HL-60/S4 (cell line): ENCODE data around the gene MEX3C.

ENCODE experiments used
- in situ Hi-C: fragments of 300-500 bp; cut with MboI; formaldehyde crosslinking; loops from 2 replicates; pipeline ENCODE4 v1.14.3; 2022; ENCODE audit warnings: low sequenced_read_pairs

The MEX3C gene

DNA sequence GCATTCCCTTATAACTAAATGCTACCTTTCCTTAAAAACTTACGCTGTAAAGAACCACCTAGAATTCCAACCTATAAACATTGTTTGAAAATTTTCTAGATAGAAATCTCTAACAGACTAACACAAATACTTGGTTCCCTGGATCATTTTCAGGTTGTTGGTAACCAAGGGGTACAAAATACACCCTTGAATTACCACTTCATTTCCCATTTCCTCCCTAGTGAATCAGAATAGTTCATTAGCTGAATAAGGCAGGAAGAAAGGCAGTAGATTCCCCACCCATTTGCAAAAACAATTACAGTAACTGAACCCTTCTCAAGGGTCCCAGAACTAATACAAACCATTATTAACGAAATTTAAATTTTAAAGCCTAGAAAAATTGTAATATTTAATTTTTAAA lies 5.5 kb downstream of the MEX3C start:
- in situ Hi-C loops, result no loop called here

DNA sequence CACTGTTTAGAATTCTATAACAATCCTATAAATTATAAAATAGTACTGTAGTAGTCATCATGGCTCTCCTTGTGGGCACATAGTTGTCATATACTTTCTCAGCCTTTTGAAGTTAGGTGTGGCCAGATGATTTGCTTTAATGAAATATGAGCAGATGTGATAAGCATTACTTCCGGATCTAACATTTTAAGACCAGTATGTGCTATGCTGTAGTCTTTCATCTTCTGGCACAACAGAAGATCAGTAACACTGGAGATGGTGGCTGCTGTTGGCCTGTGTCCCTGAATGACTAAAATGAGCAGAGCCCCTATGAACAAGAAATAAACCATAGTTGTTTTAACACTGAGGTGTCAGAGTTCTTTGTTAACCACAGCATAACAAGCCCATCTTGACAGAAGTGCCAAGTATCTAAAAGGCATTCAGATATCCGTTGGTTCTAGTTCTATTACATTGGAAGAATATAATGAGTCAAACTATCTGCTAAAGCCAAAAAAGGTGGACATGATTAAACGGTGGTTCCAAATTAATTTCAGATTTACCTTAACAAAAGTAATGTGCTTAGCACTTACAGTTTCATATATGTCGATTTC lies 6.3 kb downstream of the MEX3C start:
- in situ Hi-C loops, result no loop called here

DNA sequence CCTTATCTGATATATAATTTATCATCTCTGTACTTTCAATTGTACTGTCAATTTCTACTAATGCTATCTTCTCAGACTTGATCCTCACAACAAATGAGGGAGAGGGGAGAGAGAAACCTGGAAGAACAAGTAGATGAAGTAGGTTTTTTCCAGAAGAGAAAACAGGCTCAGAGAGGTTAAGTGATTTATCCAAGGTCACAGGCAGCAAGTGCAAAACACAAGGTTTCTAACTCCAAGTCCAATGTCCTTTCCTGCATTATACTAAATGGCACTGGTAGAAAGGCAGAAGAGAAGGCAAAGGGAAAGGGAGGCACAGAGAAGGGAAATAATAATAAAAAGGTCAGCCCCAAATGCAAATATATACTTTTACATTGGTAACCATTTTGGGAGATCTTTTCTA lies 7.5 kb downstream of the MEX3C start:
- in situ Hi-C loops, result no loop called here

DNA sequence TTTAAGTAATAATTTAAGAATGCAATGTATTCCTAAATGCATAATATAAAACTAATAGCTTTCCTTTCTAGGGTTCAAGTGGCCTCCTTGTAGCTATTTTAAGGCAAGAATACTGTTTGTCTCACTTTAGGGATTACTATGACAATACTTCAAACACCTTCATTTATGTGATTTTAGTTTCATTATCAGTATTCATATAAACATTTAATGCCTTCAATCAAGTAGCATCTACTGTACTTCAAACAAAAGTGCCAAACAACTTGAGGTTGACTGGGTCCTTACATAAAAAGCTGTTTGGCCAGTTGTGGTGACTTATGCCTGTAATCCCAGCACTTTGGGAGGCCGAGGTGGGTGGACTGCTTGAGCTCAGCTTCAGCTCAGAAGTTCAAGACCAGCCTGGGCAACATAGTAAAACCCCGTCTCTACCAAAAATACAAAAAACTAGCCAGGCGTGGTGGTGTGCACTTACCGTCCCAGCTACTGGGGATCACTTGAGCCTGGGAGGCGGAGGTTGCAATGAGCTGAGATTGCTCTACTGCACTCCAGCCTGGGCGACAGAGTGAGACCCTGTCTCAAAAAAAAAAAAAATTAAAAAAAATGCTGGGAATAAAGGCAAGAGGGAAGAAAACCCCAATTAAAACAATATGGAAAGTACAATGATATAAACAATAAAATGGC lies 9.3 kb downstream of the MEX3C start:
- in situ Hi-C loops, result no loop called here

DNA sequence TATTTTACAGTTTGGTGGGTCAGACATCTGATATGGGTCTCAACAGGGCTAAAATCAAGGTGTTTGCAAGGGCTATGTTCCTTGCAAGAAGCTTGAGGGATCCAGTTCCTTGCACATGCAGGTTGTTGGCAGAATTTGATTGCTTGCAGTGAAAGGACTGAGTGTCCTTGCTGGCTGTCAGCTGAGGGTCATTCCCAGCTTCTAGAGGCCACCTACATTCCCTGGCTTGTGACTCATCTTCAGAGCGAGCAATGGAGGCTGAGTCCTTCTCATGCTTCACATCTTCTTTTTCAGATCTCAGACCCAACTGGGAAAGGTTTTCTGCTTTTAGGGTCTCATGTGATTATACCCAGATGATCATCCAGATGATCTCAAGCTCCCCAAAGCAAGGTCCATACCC lies 12.4 kb downstream of the MEX3C start:
- in situ Hi-C loops, result no loop called here

DNA sequence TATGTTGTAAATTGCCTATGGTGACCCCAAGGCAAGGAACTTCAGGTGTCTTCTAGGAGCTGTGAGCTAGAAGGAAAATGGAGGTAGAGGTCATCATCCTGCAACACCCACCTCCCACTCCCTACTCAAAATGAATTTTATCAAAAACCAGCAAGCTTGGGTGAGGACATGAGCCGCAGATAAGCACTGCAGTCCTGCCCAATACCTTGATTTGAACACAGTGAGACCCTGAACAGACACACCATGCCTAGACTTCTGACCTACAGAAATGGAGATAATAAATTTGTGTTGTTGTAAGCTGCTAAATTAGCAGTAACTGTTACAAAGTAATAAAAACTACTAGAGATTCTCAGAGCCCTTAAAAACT lies 13.4 kb downstream of the MEX3C start:
- in situ Hi-C loops, result no loop called here

DNA sequence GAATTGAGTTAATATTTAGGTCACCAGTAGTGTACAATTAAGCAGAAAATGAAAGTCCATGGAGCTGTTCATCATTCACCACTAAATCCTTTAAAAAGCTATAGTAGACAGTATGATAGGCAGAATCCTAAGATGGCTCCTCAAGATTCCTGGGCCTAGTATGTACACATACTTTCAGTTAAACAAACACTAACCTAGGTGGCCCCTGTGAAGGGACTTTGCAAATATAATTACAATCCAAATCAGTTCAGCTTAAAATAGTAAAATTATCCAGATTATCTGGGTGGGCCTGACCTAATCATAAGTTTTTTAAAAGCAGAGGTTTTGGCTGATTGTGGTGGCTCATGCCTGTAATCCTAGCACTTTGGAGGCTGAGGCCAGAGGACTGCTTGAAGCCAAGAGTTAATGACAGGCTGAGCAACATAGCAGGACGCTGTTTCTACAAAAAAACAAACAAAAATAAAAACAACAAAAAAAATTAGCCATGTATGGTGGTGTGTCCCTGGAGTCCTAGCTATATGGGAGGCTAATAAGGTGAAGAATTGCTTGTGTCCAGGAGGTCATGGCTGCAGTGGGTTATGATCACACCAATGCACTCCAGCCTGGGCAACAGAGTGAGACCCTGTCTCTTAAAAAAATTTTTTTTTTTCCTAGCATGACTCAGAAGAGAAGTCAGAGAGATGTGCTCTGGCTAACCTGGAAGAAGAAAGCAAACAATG lies 13.9 kb downstream of the MEX3C start:
- in situ Hi-C loops, result no loop called here

DNA sequence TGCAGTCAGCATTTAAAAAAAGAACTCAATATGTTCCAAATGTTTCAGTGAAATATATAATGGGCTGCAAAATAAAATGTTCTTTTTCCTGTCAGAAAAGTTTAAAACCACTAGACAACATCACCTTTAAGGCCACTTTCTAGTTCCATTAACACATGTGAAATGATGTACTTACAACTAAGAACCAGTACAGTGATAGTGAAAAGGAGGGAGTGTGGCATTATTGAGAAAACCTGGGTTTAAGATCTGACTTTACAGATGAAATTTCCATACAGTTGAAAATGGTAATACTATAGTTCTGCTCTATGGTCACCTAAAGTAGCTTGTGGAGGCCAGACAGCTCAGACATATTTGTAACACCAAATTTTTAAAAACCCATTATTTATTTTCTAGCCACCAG lies 14.7 kb downstream of the MEX3C start:
- in situ Hi-C loops, result no loop called here

DNA sequence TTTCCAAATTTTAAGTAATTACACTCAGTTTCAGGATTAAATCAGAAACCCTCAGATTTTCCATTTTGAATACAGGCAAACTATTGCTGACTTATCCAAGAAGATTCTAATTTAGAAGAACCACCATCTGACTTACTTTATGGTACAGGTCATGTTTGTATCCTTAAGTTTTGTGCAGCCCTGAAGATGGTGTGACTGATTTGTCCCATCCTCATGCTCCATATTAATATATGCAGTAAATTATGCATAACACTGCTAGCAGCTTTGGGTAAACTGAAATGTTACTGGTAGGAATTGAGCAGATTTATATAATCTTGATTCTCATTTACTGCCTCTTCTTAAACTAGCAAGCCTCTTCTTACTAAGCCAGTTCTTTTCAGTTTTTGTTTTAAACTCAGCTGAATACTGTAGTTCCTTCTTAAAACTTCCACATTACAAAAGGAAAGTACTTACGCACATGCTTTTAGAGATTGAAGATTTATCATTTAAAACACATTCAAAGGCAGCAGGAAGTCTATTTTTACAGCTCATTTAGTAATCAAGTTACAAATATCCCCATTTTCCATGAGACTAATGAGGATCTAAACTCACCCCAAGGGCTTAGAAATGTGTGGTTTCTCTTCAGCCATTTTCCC lies 25.7 kb downstream of the MEX3C start:
- in situ Hi-C loops, result no loop called here

DNA sequence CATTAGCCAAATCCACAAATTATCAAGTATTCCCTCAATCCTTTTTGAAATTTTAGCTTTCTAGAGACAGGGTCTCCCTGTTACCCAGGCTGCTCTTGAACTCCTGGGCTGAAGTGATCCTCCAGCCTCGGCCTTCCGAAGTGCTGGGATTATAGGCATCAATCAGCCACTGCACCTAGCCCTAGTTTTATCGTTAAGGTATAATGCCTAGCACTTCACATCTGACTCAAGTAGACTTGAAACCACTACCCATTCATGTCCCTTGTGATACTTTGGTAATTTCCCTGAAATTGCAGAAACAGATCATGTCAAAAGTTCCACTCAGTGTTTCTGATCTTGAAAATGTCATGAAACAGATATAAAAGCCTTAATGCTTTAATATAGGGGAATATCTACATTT lies 26.3 kb downstream of the MEX3C start:
- in situ Hi-C loops, result no loop called here

DNA sequence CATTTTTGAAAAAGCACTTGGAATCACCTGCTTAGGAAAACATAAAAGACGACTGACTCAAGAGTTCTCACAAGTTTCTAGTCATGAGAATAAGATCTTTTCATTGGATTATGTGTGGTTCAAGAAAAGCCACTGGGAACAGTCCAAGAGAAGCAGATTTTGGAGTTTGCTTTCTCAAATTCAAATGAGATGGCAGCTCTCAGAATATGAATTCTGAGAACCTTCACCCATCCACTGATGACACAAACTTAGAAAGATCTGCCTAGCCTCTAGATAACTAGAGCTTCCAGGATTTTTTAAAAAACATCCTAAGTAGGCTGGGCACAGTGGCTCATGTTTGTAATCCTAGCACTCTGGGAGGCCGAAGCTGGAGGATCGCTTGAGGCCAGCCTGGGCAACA lies 26.8 kb downstream of the MEX3C start:
- in situ Hi-C loops, result no loop called here

DNA sequence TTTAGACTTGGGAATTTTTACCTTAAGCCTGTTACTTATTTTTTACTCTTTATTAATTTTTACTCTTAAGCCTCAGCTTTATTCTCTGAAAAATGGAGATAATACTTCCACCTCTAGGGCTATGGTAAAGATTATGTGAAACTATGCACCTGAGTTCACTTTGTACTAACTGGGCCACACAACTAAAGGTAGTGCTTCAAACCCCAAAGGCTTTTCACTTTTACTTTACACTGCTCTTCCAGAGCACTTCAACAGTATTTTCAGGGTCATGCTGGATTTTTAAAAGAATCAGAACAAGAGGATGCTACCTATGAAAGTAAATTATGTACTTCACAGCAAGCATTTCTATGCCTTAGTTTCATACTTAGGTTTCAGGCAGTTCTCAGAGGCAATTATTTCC lies 27.8 kb downstream of the MEX3C start:
- in situ Hi-C loops, result no loop called here

DNA sequence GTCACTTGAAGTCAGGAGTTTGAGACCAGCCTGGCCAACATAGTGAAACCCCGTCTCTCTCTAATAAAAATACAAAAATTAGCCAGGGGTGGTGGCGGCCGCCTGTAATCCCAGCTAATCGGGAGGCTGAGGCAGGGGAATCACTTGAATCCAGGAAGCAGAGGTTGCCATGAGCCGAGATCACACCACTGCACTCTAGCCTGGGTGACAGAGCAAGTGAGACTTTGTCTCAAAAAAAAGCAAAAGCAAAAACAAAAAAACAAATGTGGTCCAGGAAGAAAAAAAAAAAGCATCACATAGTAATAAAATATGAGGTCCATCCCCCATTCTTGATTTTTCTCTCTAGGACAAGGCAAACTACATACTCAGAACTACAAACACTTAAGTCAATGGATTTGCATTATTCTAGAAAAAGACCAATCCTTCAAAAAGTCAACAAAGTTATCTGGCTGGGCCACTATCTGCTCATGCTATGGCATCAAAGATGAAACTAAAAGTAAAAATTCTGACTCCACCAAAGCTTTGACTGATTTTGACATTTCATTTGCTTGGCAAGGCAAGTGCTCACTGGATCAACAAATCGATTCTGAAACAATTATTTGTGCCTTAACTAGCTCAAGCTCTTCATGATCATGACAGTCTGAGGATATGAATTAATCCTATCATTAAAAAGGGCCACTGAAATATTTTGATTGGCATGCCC lies 28.4 kb downstream of the MEX3C start:
- in situ Hi-C loops, result no loop called here

DNA sequence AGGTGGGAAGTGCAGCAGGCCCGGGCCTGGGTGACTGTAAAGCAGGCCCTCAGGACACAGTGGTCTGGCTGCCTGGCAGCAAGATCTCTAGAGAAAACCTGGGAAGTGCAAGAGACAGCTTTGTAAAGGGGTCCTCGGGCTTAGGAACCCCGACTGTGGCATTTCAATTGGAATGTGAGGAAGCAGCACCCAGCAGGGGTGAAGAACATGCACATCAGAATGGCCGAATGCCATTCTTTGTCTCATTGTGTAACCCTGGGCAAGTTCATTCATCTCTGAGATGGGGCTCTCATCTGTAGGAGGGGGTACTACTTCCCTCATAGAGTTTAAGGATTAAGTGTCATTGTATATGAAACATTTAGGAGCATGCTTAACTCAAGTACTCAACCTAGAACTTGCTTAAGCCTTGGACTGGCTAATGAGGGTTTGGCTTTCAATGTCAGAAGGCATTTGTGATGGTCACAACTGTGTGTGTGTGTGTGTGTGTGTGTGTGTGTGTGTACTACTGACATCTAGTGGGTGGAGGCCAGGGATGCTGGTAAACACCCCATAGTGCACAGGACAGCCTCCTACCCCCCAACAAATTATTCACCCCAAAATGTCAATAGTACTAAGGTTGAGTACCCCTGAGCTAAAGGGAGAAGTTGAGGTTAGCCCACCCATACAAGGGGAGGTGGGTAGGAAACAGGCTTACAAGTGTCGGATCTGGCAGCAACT lies 29.3 kb downstream of the MEX3C start:
- in situ Hi-C loops, result no loop called here

DNA sequence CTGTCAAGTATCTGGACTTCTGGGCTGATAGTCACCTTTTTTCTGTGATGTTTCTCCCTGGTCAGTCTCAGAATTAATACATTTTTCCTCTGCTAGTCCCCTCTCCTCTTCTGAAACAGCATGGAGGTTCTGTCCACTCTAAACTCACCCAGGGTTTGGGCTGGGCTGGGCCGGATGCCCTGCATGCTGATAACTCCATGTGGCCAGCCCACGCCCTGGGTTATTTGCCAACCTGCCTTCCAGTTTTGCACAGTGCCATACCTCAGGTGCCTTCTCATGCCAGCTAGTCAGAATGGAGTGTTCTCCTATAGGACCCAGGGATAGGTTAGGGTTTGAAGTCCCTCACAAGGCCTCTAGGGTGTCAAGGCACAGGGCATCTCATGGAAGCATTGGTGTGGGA lies 32.2 kb downstream of the MEX3C start:
- in situ Hi-C loops, result no loop called here

DNA sequence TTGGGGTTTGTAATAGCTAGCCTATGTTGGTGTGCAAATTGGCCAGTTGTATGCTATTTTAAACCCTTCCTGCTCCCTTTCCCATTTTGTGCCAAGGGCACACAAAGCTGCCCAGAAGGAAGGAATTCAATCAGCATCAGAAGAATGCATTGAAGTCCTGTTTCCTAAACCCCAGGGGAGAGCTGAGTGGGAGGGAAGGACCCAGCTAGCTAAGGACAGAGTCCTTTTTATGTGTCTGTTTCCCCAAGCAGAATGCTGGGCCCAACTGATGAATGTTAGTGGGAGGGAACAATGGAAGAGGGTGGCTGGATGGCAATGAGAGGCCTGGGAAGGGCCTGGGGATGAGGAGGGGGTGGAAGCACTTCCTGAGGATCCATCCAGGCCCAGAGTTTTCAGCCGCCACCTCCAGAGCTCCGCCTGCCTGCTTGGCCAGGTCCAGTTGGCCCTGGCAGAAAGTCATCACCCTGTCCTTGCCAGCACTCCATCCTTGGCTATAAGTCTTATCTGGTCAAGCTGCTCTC lies 32.7 kb downstream of the MEX3C start:
- in situ Hi-C loops, result no loop called here

DNA sequence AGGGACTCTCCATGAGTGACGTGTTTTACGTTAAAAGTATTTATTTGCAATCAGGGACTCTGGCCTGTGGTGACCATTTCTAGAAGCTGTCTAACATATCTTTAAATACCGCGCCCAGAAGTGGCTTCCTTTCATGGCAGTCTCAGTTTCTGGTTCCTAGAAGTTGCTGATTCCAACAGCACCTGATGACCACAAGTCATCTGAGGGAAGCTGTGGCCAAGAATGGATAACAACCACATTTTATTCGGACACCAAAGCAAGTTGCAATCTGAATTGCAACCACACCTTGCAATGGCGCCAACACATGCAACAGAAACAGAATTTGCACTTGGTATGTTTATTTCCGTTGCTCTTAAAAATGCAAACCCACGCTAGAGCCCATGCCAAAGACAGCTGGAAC lies 33.1 kb downstream of the MEX3C start:
- in situ Hi-C loops, result no loop called here

DNA sequence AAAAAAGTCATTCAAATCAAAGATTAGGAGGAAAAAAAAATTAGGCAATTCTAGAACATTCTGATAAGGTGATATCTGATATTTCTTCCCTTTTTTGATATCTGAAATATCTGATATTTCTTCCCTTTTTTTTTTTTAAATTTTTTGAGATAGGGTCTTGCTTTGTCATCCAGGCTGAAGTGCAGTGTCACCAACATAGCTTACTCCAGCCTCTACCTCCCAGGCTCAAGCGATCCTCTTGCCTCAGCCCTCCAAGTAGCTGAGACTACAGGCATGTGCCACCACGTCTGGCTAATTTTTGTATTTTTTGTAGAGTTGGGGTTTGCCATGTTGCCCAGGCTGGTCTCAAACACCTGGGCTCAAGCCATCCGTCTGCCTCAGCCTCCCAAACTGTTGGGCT lies 33.9 kb downstream of the MEX3C start:
- in situ Hi-C loops, result no loop called here

DNA sequence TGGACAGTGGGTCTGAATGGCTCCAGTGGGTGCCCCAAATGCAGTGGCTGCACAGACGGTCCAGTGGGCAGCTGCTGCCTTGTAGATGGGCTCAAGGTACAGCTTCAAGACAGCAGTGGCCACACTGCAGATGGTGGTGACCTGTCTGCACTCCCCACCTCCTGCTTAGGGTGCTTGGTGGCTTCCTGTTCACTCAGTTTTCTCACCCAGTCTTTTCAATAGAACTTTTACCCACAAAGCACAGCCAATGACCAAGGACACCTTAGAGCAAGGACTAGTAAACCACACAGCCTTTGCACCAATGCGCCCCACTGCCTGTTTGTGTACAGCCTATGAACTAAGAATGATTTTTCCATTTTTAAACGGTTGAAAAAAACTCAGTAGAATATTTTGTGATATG lies 34.9 kb downstream of the MEX3C start:
- in situ Hi-C loops, result no loop called here

DNA sequence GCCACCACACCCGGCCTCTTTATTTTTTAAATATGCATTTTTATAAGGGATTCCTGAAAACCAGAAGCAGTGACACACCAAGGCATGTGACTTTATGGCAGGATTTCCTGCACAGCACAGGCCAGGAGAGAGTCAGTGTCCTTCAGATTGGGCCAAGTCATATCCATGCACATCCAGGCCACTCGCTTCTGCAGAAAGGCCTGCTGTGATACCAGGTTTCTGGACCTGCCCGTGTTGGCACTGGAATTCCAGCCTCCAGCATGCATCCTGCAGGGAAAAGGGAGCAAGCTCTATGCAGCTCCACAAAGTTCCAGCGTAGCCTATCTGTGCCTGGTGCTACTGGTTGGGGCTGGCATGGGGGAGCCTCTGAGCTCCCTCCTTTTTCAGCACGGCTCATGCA lies 36.8 kb downstream of the MEX3C start:
- in situ Hi-C loops, result no loop called here

DNA sequence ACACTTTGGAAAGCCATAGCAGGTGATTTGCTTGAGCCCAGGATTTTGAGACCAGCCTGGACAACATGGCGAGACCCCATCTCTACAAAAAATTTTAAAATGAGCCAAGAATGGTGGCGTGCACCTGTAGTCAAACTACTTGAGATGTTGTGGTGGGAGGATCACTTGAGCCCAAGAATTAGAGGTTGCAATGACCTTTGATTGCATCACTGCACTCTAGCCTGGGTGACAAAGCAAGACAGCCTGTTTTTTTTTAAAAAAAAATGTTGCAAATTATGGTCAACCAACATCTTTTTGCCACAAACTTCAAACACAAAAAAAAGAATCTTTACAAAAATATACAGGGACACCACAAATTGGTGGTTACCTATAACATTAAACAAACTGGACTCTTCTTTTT lies 40.3 kb downstream of the MEX3C start:
- in situ Hi-C loops, result no loop called here
